Endothelial cell of umbilical vein (primary cell): ENCODE results near the gene C1QB. TPM values are rescaled to one million over a fixed set of nuclear protein-coding genes. Genes with fewer than 3 reads are reported as not detected.

Experiments
- BruUV-seq: library from RNA; stranded (reverse); fragments of 400-500 nt; replicated peaks from 2 replicates; lab custom pipeline; 2021; lab: Mats Ljungman, UMichigan
- CTCF ChIA-PET: fragments of 300-600, 350-600 bp; sonication (Branson Sonifier 250); formaldehyde crosslinking; loops from one replicate; lab custom pipeline; 2021; ENCODE audit warnings: antibody characterized with exemption, inconsistent platforms; lab: Charles Lee
- POLR2A ChIA-PET: fragments of 300-600, 350-600 bp; sonication (Branson Sonifier 250); formaldehyde crosslinking; loops from one replicate; lab custom pipeline; 2021; ENCODE audit warnings: antibody characterized with exemption, inconsistent platforms; lab: Charles Lee
- DNase-seq: peaks from one replicate; pipeline ENCODE4 v3.0.0-alpha.2; 2011; ENCODE audit warnings: low read depth, low spot score
- FAIRE-seq: peaks from 2 replicates; lab custom pipeline; 2011; peaks lifted over from hg19 to GRCh38; lab: Jason Lieb, UNC
- H2AFZ ChIP-seq: 2 replicates; pipeline ENCODE4 v1.6.0; 2012; ENCODE audit warnings: low read depth, low read length, control low read depth, inconsistent platforms
- H3K27ac ChIP-seq: 2 replicates; pipeline ENCODE4 v1.5.1; 2011; ENCODE audit warnings: low read depth, mild to moderate bottlenecking, control low read depth, low read length, moderate library complexity; ENCODE audit not compliant: insufficient read depth
- H3K27me3 ChIP-seq, 2 experiments: 2 replicates each; pipeline versions ENCODE4 v1.6.0 to v1.6.1; 2011; ENCODE audit warnings: low read length in 2 of 2, mixed read lengths in 1 of 2; ENCODE audit not compliant: control insufficient read depth in 2 of 2, insufficient read depth in 2 of 2
- H3K36me3 ChIP-seq, 2 experiments: 2 replicates in 1 of 2; 3 replicates in 1 of 2; pipeline ENCODE4 v1.5.1; 2011; ENCODE audit warnings: low read length in 2 of 2, mild to moderate bottlenecking in 1 of 2, moderate library complexity in 1 of 2; ENCODE audit not compliant: control insufficient read depth in 2 of 2, insufficient read depth in 2 of 2; ENCODE audit errors: extremely low read depth in 1 of 2
- H3K4me1 ChIP-seq: 3 replicates; pipeline ENCODE4 v1.5.1; 2011; ENCODE audit warnings: mild to moderate bottlenecking, low read length; ENCODE audit not compliant: control insufficient read depth, insufficient read depth; ENCODE audit errors: extremely low read depth
- H3K4me2 ChIP-seq: 2 replicates; pipeline ENCODE4 v1.6.1; 2011; ENCODE audit warnings: low read length, control low read depth, mixed read lengths; ENCODE audit not compliant: insufficient read depth
- H3K4me3 ChIP-seq, 3 experiments: fragments of 200-600 bp in 1 of 3; sonication (generic), shearing (Covaris generic) in 1 of 3; replicated peaks in 1 of 3; 2 replicates each; pipeline ENCODE4 v1.5.1; 2011 to 2016; ENCODE audit warnings: control low read depth in 3 of 3, low read length in 3 of 3, mild to moderate bottlenecking in 2 of 3, inconsistent platforms in 1 of 3, low read depth in 1 of 3, moderate library complexity in 1 of 3; ENCODE audit not compliant: insufficient read depth in 1 of 3
- H3K79me2 ChIP-seq: 2 replicates; pipeline ENCODE4 v1.6.0; 2012; ENCODE audit warnings: low read length, inconsistent platforms; ENCODE audit not compliant: control insufficient read depth, insufficient read depth
- H3K9ac ChIP-seq: replicated peaks from 2 replicates; pipeline ENCODE3; 2011; ENCODE audit warnings: low read length, control low read depth; ENCODE audit not compliant: insufficient read depth; ENCODE audit errors: extremely low read depth
- H3K9me1 ChIP-seq: replicated peaks from 3 replicates; pipeline ENCODE4 v1.6.0; 2011; ENCODE audit warnings: mild to moderate bottlenecking, low read length; ENCODE audit not compliant: control insufficient read depth, insufficient read depth; ENCODE audit errors: extremely low read depth
- H3K9me3 ChIP-seq: replicated peaks from 2 replicates; pipeline ENCODE4 v1.5.1; 2012; ENCODE audit warnings: low read length, inconsistent platforms; ENCODE audit not compliant: control insufficient read depth, insufficient read depth
- H4K20me1 ChIP-seq: replicated peaks from 2 replicates; pipeline ENCODE3; 2011; ENCODE audit warnings: mild to moderate bottlenecking, low read length; ENCODE audit not compliant: control insufficient read depth, insufficient read depth; ENCODE audit errors: extremely low read depth
- CTCF ChIP-seq, 2 donors: IDR thresholded peaks; 1 replicate in 1 of 2; 2 replicates in 1 of 2; pipeline ENCODE4 v1.5.1; 2011; ENCODE audit warnings: low read length in 2 of 2, mild to moderate bottlenecking in 2 of 2, moderate library complexity in 2 of 2, control low read depth in 1 of 2, inconsistent platforms in 1 of 2, low read depth in 1 of 2; ENCODE audit not compliant: insufficient read depth in 1 of 2; ENCODE audit errors: extremely low read depth in 1 of 2
- EZH2 ChIP-seq: IDR thresholded peaks from 2 replicates; pipeline ENCODE4 v1.6.1; 2012; ENCODE audit warnings: borderline replicate concordance, low read depth, mild to moderate bottlenecking, moderate library complexity, low read length, inconsistent platforms; ENCODE audit not compliant: severe bottlenecking
- FOS ChIP-seq: IDR thresholded peaks from 2 replicates; pipeline ENCODE4 v1.6.1; 2011; ENCODE audit warnings: mild to moderate bottlenecking, low read length, moderate library complexity, borderline replicate concordance; ENCODE audit not compliant: insufficient read depth
- GATA2 ChIP-seq: IDR thresholded peaks from 2 replicates; pipeline ENCODE4 v1.7.0; 2011; ENCODE audit warnings: low read depth, mild to moderate bottlenecking, moderate library complexity, mixed read lengths, low read length; ENCODE audit not compliant: insufficient read length, insufficient read depth
- JUN ChIP-seq: IDR thresholded peaks from 2 replicates; pipeline ENCODE4 v1.6.1; 2011; ENCODE audit warnings: borderline replicate concordance, low read depth; ENCODE audit not compliant: insufficient read length, insufficient read depth
- MYC ChIP-seq: IDR thresholded peaks from one replicate; pipeline ENCODE4 v1.6.1; 2011; ENCODE audit warnings: mild to moderate bottlenecking, low read depth, low read length
- POLR2A ChIP-seq: IDR thresholded peaks from 2 replicates; pipeline ENCODE4 v1.6.1; 2012; ENCODE audit warnings: low read depth, mild to moderate bottlenecking, control low read depth, low read length
- POLR2AphosphoS5 ChIP-seq: IDR thresholded peaks from 2 replicates; pipeline ENCODE4 v1.6.1; 2012; ENCODE audit warnings: low read depth, mild to moderate bottlenecking, control low read depth, low read length, moderate library complexity; ENCODE audit not compliant: insufficient read depth
- dilution Hi-C: fragments of 300-500 bp; cut with MboI; formaldehyde crosslinking; loops from one replicate; pipeline ENCODE4 v1.15.0; 2019; ENCODE audit warnings: low sequenced_read_pairs; ENCODE audit not compliant: extremely low pct_ligation_motif_present
- intact Hi-C: fragments of 100-400 bp; cut with micrococcal nuclease; formaldehyde crosslinking; loops from one replicate; pipeline ENCODE4 v1.10.0; 2022
- polyA plus RNA-seq, 4 experiments: library from polyadenylated mRNA; depleted of rRNA in 3 of 4; stranded (reverse) in 3 of 4; unstranded in 1 of 4; fragments of >200 nt; gene quantifications; 2 replicates each; pipeline versions ENCODE4 v1.2.1 to v1.2.3, GENCODE V29; 2011 to 2012; ENCODE audit warnings: missing spikeins in 1 of 4
- total RNA-seq: library from RNA; stranded (reverse); gene quantifications from 2 replicates; pipeline ENCODE4 v1.2.3, GENCODE V29; 2021
- TF ChIP-seq, protein P1 (sequence below): IDR thresholded peaks from 2 replicates; pipeline ENCODE4 v1.6.1; 2011; ENCODE audit not compliant: insufficient read depth, insufficient read length

The C1QB gene
- total and polyA plus RNA-seq, 2 donors (not counting 3 experiments of a cell fraction or from before 2014, with no cell fraction given) = not detected

GRCh38 chr1:22619798-22620197 is 33.2 kb upstream of the C1QB start:
- ChIA-PET POLR2A (no interaction called here), CTCF (no interaction called here)
- Histone ChIP-seq H4K20me1 (no peaks in the 10 kb centered on the region), H3K36me3 (no peaks in the 10 kb centered on the region), H3K79me2 (no peaks in the 10 kb centered on the region), H3K4me1 (no peaks in the 10 kb centered on the region), H3K9me1 (no peaks in the 10 kb centered on the region), H3K27ac (no peak overlapping the region), H3K4me2 (no peak overlapping the region), H3K9ac (no peak overlapping the region), H2AFZ (no peak overlapping the region), H3K4me3 (no peak overlapping the region), H3K9me3 (no peaks in the 10 kb centered on the region), H3K27me3 (peaks cover 0 to 2% of the 10 kb centered on the region in 2 experiments)
- FAIRE-seq (no peak), DNase-seq (no peak)
- TF ChIP-seq JUN (no peak), FOS (no peak), MYC (no peak), GATA2 (no peak), EZH2 (no peak), POLR2A (no peak), POLR2AphosphoS5 (no peak), CTCF (IDR thresholded peaks at IDR 0.05; ENCODE audit: extremely low read depth in 1 of 2, insufficient read depth in 1 of 2, low read depth in 1 of 2, low read length in 2 of 2) (no peak)
- TF ChIP-seq, protein P1, sequence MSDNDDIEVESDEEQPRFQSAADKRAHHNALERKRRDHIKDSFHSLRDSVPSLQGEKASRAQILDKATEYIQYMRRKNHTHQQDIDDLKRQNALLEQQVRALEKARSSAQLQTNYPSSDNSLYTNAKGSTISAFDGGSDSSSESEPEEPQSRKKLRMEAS = no peak
- dilution Hi-C loops (no loop called here), intact Hi-C loops (no loop called here)
- BruUV-seq = no TSS peak
